ENCODE data around the gene RASA4. TPM values are rescaled to one million over a fixed set of nuclear protein-coding genes. Genes with fewer than 3 reads are reported as not detected.
"Not testable (repeated sequence)": the region's sequence is repeated elsewhere in the genome, so short reads cannot be mapped to it uniquely, and the experiment has no call there.

RASA4 gene
- total and polyA plus RNA-seq, 7 experiments from 2014 or later: 24.6 to 104 (median 58.9) TPM

DNA sequence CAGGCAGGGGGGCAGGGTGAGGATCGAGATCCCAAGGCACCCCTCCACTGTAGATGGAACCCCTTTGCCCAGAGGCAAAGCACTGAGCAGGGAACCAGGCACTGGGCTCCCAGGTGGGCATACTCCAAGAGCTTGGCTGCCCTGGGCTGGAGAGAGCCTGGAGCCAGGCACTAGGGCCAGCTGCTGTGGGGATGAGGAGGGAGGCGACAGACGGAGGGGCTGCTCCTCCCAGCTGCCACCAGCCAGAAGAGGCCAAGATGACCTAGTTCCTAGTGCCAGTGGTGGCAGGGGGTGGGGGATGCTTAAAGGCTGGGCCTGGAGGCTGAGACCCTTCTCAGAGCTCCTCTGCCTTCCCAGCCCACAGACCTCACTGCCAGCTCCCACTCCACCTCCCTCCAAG, 1.7 kb downstream of the RASA4 start:
- H3K27ac ChIP-seq (ENCODE audit: low read depth, low read length); CTCF ChIA-PET; H3K4me1 ChIP-seq (ENCODE audit: control insufficient read depth in 2 of 2, insufficient read depth in 2 of 2, low read length in 2 of 2); H3K9me3 ChIP-seq (ENCODE audit: control insufficient read depth in 2 of 3, low read length in 3 of 3); H3K27me3 ChIP-seq (ENCODE audit: control insufficient read depth in 2 of 2, insufficient read depth in 2 of 2, low read length in 2 of 2); H3K36me3 ChIP-seq (ENCODE audit: control insufficient read depth in 2 of 3, insufficient read depth in 3 of 3, low read length in 3 of 3); H3K4me3 ChIP-seq (ENCODE audit: low read length); H3K27me3 Mint-ChIP-seq; H3K4me3 Mint-ChIP-seq; POLR2A ChIA-PET; H3K9me3 Mint-ChIP-seq; intact Hi-C loops (cut with micrococcal nuclease); H3K4me1 Mint-ChIP-seq; H3K36me3 Mint-ChIP-seq; DNase-seq; ATAC-seq; H3K27ac Mint-ChIP-seq: not testable (repeated sequence)

DNA sequence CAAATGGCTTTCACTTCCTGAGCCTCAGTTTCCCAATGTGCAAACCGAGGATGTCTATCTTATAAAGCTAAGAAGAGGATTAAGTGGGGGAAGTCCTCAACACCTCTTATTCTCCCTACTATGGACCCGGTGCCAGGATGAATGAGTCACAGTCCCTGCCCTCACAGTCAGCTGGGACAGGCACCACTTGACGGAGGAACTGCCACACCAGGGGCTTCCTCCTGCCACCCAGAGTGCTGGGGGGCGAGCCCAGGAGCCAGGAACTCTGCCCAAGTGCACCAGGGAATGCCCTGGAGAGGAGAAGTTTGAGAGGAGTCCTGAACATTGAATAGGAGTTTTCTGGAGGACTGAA, 2.2 kb downstream of the RASA4 start:
- ATAC-seq; H3K9me3 ChIP-seq (ENCODE audit: control insufficient read depth in 2 of 3, low read length in 3 of 3); H3K4me1 Mint-ChIP-seq; H3K4me3 ChIP-seq (ENCODE audit: low read length); H3K27ac ChIP-seq (ENCODE audit: low read depth, low read length); H3K27me3 Mint-ChIP-seq; CTCF ChIA-PET; POLR2A ChIA-PET; H3K4me1 ChIP-seq (ENCODE audit: control insufficient read depth in 2 of 2, insufficient read depth in 2 of 2, low read length in 2 of 2); H3K27ac Mint-ChIP-seq; H3K27me3 ChIP-seq (ENCODE audit: control insufficient read depth in 2 of 2, insufficient read depth in 2 of 2, low read length in 2 of 2); DNase-seq; H3K36me3 ChIP-seq (ENCODE audit: control insufficient read depth in 2 of 3, insufficient read depth in 3 of 3, low read length in 3 of 3); H3K4me3 Mint-ChIP-seq; intact Hi-C loops (cut with micrococcal nuclease); H3K36me3 Mint-ChIP-seq; H3K9me3 Mint-ChIP-seq: not testable (repeated sequence)

DNA sequence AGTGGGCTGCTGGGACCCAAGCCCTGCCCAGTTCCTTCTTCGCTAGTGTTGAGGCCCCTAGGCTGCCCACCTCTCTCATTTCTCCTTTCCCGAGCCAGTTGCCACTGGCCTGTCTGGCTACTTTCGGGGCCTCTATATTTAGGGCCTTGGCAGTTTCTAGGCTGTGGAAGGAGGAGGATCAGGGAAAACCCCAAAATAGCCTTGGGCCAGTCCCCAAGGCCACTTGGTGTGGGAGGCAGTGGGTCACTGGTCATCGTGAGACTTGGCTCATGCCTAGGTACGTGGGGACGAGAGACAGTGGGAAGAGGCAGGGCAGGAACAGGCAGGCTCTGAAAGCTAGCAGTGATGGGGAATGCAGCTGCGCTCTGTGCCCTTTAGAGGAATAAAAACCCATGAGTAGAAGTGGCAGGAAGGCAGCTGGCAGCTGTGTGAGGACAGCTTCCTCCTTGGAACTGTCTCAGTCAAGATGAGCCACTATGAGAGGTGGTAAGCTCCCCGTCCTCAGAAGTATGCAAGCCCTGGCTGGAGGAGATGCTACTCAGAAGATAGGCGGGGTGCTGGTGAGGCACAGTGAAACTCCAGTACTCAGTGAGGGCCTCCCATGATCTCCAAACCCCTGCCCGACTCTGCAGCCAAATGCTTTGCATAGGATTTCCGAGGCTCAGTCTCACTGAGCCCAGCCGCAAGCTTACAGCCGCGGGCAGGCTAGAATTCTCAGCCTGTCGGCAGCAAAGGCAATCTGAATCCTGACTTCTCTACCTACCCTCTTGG, 2.8 kb downstream of the RASA4 start:
- H3K27me3 ChIP-seq (ENCODE audit: control insufficient read depth in 2 of 2, insufficient read depth in 2 of 2, low read length in 2 of 2); H3K27ac ChIP-seq (ENCODE audit: low read depth, low read length); H3K36me3 ChIP-seq (ENCODE audit: control insufficient read depth in 2 of 3, insufficient read depth in 3 of 3, low read length in 3 of 3); H3K9me3 ChIP-seq (ENCODE audit: control insufficient read depth in 2 of 3, low read length in 3 of 3); POLR2A ChIA-PET; intact Hi-C loops (cut with micrococcal nuclease); ATAC-seq; H3K4me3 ChIP-seq (ENCODE audit: low read length); H3K4me3 Mint-ChIP-seq; H3K9me3 Mint-ChIP-seq; DNase-seq; CTCF ChIA-PET; H3K4me1 ChIP-seq (ENCODE audit: control insufficient read depth in 2 of 2, insufficient read depth in 2 of 2, low read length in 2 of 2); H3K4me1 Mint-ChIP-seq; H3K36me3 Mint-ChIP-seq; H3K27ac Mint-ChIP-seq; H3K27me3 Mint-ChIP-seq: not testable (repeated sequence)

DNA sequence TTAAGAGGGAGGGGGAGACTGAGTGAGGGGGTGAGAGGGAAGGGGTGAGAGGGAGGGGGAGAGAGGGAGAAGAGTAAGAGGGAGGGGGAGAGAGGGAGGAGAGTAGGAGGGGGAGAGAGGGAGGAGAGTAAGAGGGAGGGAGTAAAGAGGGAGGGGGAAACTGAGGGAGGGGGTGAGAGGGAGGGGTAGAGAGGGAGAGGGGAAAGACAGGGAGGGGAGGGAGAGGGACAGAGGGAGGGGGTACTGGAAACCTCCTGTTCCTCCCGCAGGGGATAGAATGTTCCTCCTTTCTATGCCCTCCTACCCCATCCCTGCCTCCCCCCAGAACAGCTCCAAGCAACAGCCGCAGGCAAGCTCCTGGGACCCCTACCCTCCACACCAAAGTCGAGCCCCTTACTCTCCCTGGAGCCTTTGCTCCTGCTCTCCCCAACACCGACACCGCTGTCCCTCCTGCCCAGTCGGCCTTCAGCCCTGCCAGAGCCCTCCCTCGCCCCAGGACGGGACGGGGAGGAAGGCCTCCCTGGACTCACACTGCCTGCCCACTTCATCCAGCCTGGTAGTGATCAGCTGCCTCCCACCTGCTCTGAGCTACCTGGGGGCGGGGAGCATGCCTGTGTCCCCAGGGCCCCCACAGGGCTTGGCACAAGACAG, 4.8 kb downstream of the RASA4 start:
- H3K4me3 Mint-ChIP-seq: peak overlapping the region in 1 of 10 donors; percentile 13
- H3K27me3 Mint-ChIP-seq; H3K27ac ChIP-seq (ENCODE audit: low read depth, low read length); H3K27ac Mint-ChIP-seq; H3K36me3 ChIP-seq (ENCODE audit: control insufficient read depth in 2 of 3, insufficient read depth in 3 of 3, low read length in 3 of 3); H3K9me3 ChIP-seq (ENCODE audit: control insufficient read depth in 2 of 3, low read length in 3 of 3); ATAC-seq; intact Hi-C loops (cut with micrococcal nuclease); CTCF ChIA-PET; H3K4me1 Mint-ChIP-seq; H3K4me3 ChIP-seq (ENCODE audit: low read length); H3K36me3 Mint-ChIP-seq; H3K4me1 ChIP-seq (ENCODE audit: control insufficient read depth in 2 of 2, insufficient read depth in 2 of 2, low read length in 2 of 2); H3K27me3 ChIP-seq (ENCODE audit: control insufficient read depth in 2 of 2, insufficient read depth in 2 of 2, low read length in 2 of 2); POLR2A ChIA-PET; H3K9me3 Mint-ChIP-seq: not testable (repeated sequence)
- DNase-seq: peak in 1 of 9 donors; percentile 6

DNA sequence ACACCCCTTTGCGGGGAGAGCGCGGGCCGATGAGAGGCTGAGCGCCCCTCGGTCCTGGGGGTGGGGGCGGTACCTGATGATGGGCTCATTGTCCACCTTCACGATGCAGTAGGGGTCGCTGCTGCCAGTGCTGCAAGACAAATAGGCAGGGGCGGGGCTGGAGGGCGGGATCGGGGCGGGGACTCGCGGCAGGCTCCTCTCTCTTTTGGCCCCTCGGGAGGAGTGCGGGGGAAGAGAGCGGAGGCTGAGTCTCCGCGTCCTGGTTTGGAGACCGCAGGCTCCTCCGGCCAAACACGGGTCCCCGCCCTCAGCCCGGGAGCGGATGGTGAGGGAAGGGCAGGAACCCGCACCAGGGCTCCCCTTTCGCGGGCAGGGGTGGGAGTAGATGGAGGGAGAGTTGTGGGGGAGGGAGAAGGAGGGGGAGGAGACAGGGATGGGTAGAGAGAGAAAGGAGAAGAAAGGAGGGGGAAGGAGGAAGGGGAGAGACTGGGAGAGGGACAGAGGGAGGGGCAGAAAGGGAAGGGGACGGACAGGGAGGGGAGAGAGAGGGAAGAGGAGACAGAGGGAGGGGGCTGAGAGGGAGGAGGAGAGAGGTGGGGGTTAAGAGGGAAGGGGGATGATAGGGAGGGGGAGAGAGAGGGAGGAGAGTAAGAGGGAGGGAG, 5.4 kb downstream of the RASA4 start:
- H3K27me3 Mint-ChIP-seq; H3K4me3 ChIP-seq (ENCODE audit: low read length); CTCF ChIA-PET; intact Hi-C loops (cut with micrococcal nuclease); DNase-seq; H3K4me1 ChIP-seq (ENCODE audit: control insufficient read depth in 2 of 2, insufficient read depth in 2 of 2, low read length in 2 of 2); H3K9me3 Mint-ChIP-seq; H3K36me3 Mint-ChIP-seq; H3K27me3 ChIP-seq (ENCODE audit: control insufficient read depth in 2 of 2, insufficient read depth in 2 of 2, low read length in 2 of 2); H3K4me3 Mint-ChIP-seq; H3K36me3 ChIP-seq (ENCODE audit: control insufficient read depth in 2 of 3, insufficient read depth in 3 of 3, low read length in 3 of 3); H3K4me1 Mint-ChIP-seq; POLR2A ChIA-PET; H3K9me3 ChIP-seq (ENCODE audit: control insufficient read depth in 2 of 3, low read length in 3 of 3); H3K27ac ChIP-seq (ENCODE audit: low read depth, low read length); H3K27ac Mint-ChIP-seq: not testable (repeated sequence)
- peak; percentile 83 for ATAC-seq

DNA sequence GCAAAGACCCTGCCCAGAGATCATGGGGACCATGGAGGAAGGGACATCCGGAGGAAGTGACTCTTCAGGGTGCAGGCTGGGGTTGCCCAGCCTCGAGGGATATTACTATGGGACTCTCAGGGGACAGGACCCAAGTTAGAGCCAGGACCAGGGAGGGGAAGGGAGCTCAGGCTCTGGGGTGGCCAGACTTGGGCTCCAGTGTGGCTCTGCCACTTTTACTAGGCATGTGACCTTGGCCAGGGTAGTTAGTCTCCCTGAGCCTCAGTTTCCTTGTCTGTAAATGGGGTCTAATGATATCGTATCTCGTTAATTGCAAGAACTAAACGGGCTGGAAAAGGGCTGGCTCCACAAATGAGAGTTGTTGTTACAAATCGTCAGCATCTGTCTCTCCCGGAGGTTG, 6.1 kb downstream of the RASA4 start:
- H3K4me1 ChIP-seq (ENCODE audit: control insufficient read depth in 2 of 2, insufficient read depth in 2 of 2, low read length in 2 of 2); intact Hi-C loops (cut with micrococcal nuclease); DNase-seq; H3K36me3 Mint-ChIP-seq; CTCF ChIA-PET; H3K36me3 ChIP-seq (ENCODE audit: control insufficient read depth in 2 of 3, insufficient read depth in 3 of 3, low read length in 3 of 3); H3K4me3 Mint-ChIP-seq; H3K27ac Mint-ChIP-seq; H3K9me3 ChIP-seq (ENCODE audit: control insufficient read depth in 2 of 3, low read length in 3 of 3); H3K27ac ChIP-seq (ENCODE audit: low read depth, low read length); H3K9me3 Mint-ChIP-seq; H3K27me3 ChIP-seq (ENCODE audit: control insufficient read depth in 2 of 2, insufficient read depth in 2 of 2, low read length in 2 of 2); H3K27me3 Mint-ChIP-seq; ATAC-seq; H3K4me3 ChIP-seq (ENCODE audit: low read length); POLR2A ChIA-PET; H3K4me1 Mint-ChIP-seq: not testable (repeated sequence)

DNA sequence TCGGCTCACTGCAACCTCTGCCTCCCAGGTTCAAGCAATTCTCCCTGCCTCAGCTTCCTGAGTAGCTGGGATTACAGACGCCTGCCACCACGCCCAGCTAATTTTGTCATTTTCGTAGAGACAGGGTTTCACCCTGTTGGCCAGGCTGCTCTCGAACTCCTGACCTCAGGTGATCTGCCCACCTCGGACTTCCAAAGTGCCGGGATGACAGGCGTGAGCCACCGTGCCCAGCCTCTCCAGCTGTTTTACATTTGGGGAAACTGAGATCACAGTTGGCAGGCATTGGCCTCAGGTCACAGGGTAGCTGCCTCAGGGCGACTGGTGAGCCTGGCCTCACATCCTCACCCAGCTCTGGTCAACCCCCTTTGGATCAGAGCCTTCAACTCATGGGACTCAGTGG, 6.8 kb downstream of the RASA4 start:
- intact Hi-C loops (cut with micrococcal nuclease); H3K27me3 Mint-ChIP-seq; H3K9me3 ChIP-seq (ENCODE audit: control insufficient read depth in 2 of 3, low read length in 3 of 3); H3K4me1 ChIP-seq (ENCODE audit: control insufficient read depth in 2 of 2, insufficient read depth in 2 of 2, low read length in 2 of 2); DNase-seq; H3K27me3 ChIP-seq (ENCODE audit: control insufficient read depth in 2 of 2, insufficient read depth in 2 of 2, low read length in 2 of 2); H3K36me3 ChIP-seq (ENCODE audit: control insufficient read depth in 2 of 3, insufficient read depth in 3 of 3, low read length in 3 of 3); H3K27ac ChIP-seq (ENCODE audit: low read depth, low read length); H3K4me3 ChIP-seq (ENCODE audit: low read length); POLR2A ChIA-PET; H3K9me3 Mint-ChIP-seq; CTCF ChIA-PET; H3K27ac Mint-ChIP-seq; H3K4me1 Mint-ChIP-seq; ATAC-seq; H3K4me3 Mint-ChIP-seq; H3K36me3 Mint-ChIP-seq: not testable (repeated sequence)

Data from naive thymus-derived CD4-positive, alpha-beta T cell (primary cell).